Liver (tissue), 9 donors: ENCODE results near the gene COL19A1. TPM values are rescaled to one million over a fixed set of nuclear protein-coding genes. Genes with fewer than 3 reads are reported as not detected.

Experiments
- DNase-seq: peaks from one replicate; pipeline ENCODE4 v3.0.0-alpha.2; 2017; ENCODE audit warnings: low spot score
- H3K27ac ChIP-seq, 2 donors: one replicate each; pipeline ENCODE4 v1.7.0; 2013; ENCODE audit warnings: inconsistent platforms in 2 of 2, low read length in 2 of 2, control low read depth in 1 of 2, low read depth in 1 of 2, mild to moderate bottlenecking in 1 of 2
- H3K27me3 ChIP-seq, 4 donors: one replicate each; pipeline versions ENCODE4 v1.6.1 to v1.7.0; 2013; ENCODE audit warnings: low read length in 3 of 4, inconsistent platforms in 1 of 4, mild to moderate bottlenecking in 1 of 4, moderate library complexity in 1 of 4; ENCODE audit not compliant: control insufficient read depth in 4 of 4, insufficient read depth in 4 of 4
- H3K36me3 ChIP-seq, 4 donors: one replicate each; pipeline versions ENCODE4 v1.6.1 to v1.7.0; 2013; ENCODE audit warnings: low read length in 3 of 4, mild to moderate bottlenecking in 3 of 4, low read depth in 1 of 4, moderate library complexity in 1 of 4; ENCODE audit not compliant: control insufficient read depth in 4 of 4, insufficient read depth in 3 of 4
- H3K4me1 ChIP-seq, 4 donors: one replicate each; pipeline versions ENCODE4 v1.6.1 to v1.7.0; 2013; ENCODE audit warnings: low read length in 3 of 4, mild to moderate bottlenecking in 3 of 4, moderate library complexity in 1 of 4; ENCODE audit not compliant: control insufficient read depth in 4 of 4, insufficient read depth in 4 of 4
- H3K4me3 ChIP-seq, 3 donors: one replicate each; pipeline versions ENCODE4 v1.6.1 to v1.7.0; 2013; ENCODE audit warnings: low read length in 3 of 3, control low read depth in 1 of 3, low read depth in 1 of 3, mild to moderate bottlenecking in 1 of 3
- H3K9ac ChIP-seq, 2 donors: one replicate each; pipeline ENCODE4 v1.7.0; 2013; ENCODE audit warnings: low read length in 2 of 2, mild to moderate bottlenecking in 2 of 2, moderate library complexity in 2 of 2, control low read depth in 1 of 2, low read depth in 1 of 2
- H3K9me3 ChIP-seq, 4 donors: one replicate each; pipeline versions ENCODE4 v1.6.1 to v1.7.0; 2013; ENCODE audit warnings: low read length in 3 of 4; ENCODE audit not compliant: control insufficient read depth in 4 of 4
- EGR1 ChIP-seq, 2 donors: IDR thresholded peaks; 2 replicates each; pipeline ENCODE4 v1.6.1; 2016 to 2018; ENCODE audit warnings: antibody characterized with exemption in 2 of 2, low read depth in 2 of 2
- FOXA1 ChIP-seq: IDR thresholded peaks from 2 replicates; pipeline ENCODE4 v1.6.1; 2016; ENCODE audit warnings: antibody characterized with exemption
- FOXA2 ChIP-seq: IDR thresholded peaks from 2 replicates; pipeline ENCODE4 v1.6.1; 2016; ENCODE audit warnings: antibody characterized with exemption
- GABPA ChIP-seq, 2 donors: IDR thresholded peaks in 1 of 2; conservative IDR thresholded peaks in 1 of 2; 2 replicates each; pipeline ENCODE4 v1.6.1; 2016; ENCODE audit warnings: antibody characterized with exemption in 2 of 2, mild to moderate bottlenecking in 1 of 2, moderate library complexity in 1 of 2
- HNF4A ChIP-seq, 2 donors: conservative IDR thresholded peaks; 2 replicates each; pipeline ENCODE4 v1.6.1; 2016; ENCODE audit warnings: antibody characterized with exemption in 2 of 2, mild to moderate bottlenecking in 2 of 2
- HNF4G ChIP-seq: IDR thresholded peaks from 2 replicates; pipeline ENCODE4 v1.6.1; 2016; ENCODE audit warnings: antibody characterized with exemption
- JUND ChIP-seq, 2 donors: IDR thresholded peaks; 2 replicates each; pipeline ENCODE4 v1.6.1; 2016; ENCODE audit warnings: antibody characterized with exemption in 2 of 2
- NR2F2 ChIP-seq: IDR thresholded peaks from 2 replicates; pipeline ENCODE4 v1.6.1; 2016; ENCODE audit warnings: antibody characterized with exemption
- RAD21 ChIP-seq, 2 donors: IDR thresholded peaks; 2 replicates each; pipeline ENCODE4 v1.6.1; 2016; ENCODE audit warnings: antibody characterized with exemption in 2 of 2, mild to moderate bottlenecking in 2 of 2
- RXRA ChIP-seq, 2 donors: IDR thresholded peaks; 2 replicates each; pipeline ENCODE4 v1.6.1; 2017 to 2018; ENCODE audit warnings: antibody characterized with exemption in 2 of 2, mild to moderate bottlenecking in 1 of 2
- SP1 ChIP-seq: IDR thresholded peaks from 2 replicates; pipeline ENCODE4 v1.6.1; 2018; ENCODE audit warnings: antibody characterized with exemption, mild to moderate bottlenecking
- TAF1 ChIP-seq: conservative IDR thresholded peaks from 2 replicates; pipeline ENCODE4 v1.6.1; 2016; ENCODE audit warnings: antibody characterized with exemption, mild to moderate bottlenecking
- YY1 ChIP-seq: IDR thresholded peaks from 2 replicates; pipeline ENCODE4 v1.6.1; 2016; ENCODE audit warnings: antibody characterized with exemption, mild to moderate bottlenecking
- WGBS: extraction: QIAGEN DNeasy Blood & Tissue Kit; methylation state at CpG from one replicate; pipeline ENCODE4 v1.1.7; 2013; 5-methylcytosine and 5-hydroxymethylcytosine counted together
- polyA plus RNA-seq, 2 donors: library from polyadenylated mRNA; stranded (reverse) in 1 of 2; unstranded in 1 of 2; fragments of 200-250 nt in 1 of 2; fragments of >200 nt in 1 of 2; fragmentation: Nextera tagmentation in 1 of 2; extraction: Ambion mirVana in 1 of 2; gene quantifications; one replicate each; pipeline versions ENCODE4 v1.2.1 to v1.2.3, GENCODE V29; 2013 to 2015
- total RNA-seq, 2 donors: library from RNA; depleted of rRNA; stranded (reverse); fragments of >200 nt; gene quantifications; one replicate each; pipeline ENCODE4 v1.2.3, GENCODE V29; 2014
- TF ChIP-seq, protein P1 (sequence below): IDR thresholded peaks from 2 replicates; pipeline ENCODE4 v1.6.1; 2016; ENCODE audit warnings: antibody characterized with exemption
- TF ChIP-seq, protein P2 (sequence below): IDR thresholded peaks from 2 replicates; pipeline ENCODE4 v1.6.1; 2016; ENCODE audit warnings: antibody characterized with exemption
- TF ChIP-seq, protein P3 (sequence below): IDR thresholded peaks from 2 replicates; pipeline ENCODE4 v1.6.1; 2016; ENCODE audit warnings: antibody characterized with exemption, mild to moderate bottlenecking
- TF ChIP-seq, protein P4 (sequence below): IDR thresholded peaks from 2 replicates; pipeline ENCODE4 v1.6.1; 2016; ENCODE audit warnings: antibody characterized with exemption
- TF ChIP-seq, protein P5 (sequence below): fragments of 150-350 bp; IDR thresholded peaks from 2 replicates; pipeline ENCODE4 v1.5.1; 2017; ENCODE audit warnings: improper control_type of control experiment, low read depth, low read length; ENCODE audit not compliant: missing input control
- donor health status: healthy.
- donor health status: healthy.
- donor health status: healthy.
- donor health status: healthy.
- donor health status: healthy.

Gene COL19A1
- total RNA-seq: under 1 TPM; 0.25 to 0.51 TPM
- not detected for polyA plus RNA-seq

DNA sequence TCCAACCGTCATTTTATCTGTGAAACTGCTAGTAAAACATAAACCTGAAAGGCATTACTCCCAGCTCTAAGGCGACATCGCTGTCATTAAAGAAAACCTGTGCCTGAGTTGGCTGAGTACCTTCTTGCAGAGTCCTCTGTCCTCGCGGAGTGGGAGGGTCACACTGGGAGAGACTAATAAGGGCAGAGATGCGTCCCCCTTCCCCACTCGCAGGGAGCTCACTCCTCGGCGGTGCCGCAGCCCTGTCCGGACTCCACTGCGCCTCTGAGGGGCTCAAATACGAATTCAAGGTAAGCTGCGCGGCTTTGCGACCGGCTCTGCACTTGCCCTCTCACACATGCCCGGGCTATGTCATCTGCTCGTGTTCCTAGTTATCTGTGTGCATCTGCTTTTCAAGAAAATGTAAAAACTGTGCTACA lies at the start of gene COL19A1:
TSS of gene COL19A1 (plus strand) at position 206 of the 419 bp plus-strand sequence. CDS start 13,012 bp downstream, outside the sequence.
- Histone ChIP-seq H3K4me1 (peaks cover 2 to 17% (median 8%) of the 10 kb centered on the region in 4 donors), H3K36me3 (no peaks in the 10 kb centered on the region), H3K9me3 (no peaks in the 10 kb centered on the region), H3K27me3 (no peaks in the 10 kb centered on the region), H3K9ac (peak within 1 kb of the TSS; percentile 8 to 52), H3K27ac (peak within 1 kb of the TSS; percentile 52 to 53), H3K4me3 (peak within 1 kb of the TSS; percentile 30 to 70 (median 66))
- WGBS: 3% methylated on average over 19 of the region's 19 CpGs
- TF ChIP-seq HNF4A (conservative IDR thresholded peaks at IDR 0.05) (no peak), RXRA (IDR thresholded peaks at IDR 0.05) (no peak), FOXA2 (no peak), HNF4G (no peak), RAD21 (IDR thresholded peaks at IDR 0.05) (no peak), NR2F2 (no peak), FOXA1 (no peak), YY1 (no peak), JUND (IDR thresholded peaks at IDR 0.05) (no peak), TAF1 (no peak), GABPA (IDR thresholded peaks at IDR 0.05 in 1 of 2, conservative IDR thresholded peaks at IDR 0.05 in 1 of 2) (no peak), EGR1 (IDR thresholded peaks at IDR 0.05; ENCODE audit: low read depth in 2 of 2) (no peak), SP1 (no peak)
- TF ChIP-seq, protein P1, sequence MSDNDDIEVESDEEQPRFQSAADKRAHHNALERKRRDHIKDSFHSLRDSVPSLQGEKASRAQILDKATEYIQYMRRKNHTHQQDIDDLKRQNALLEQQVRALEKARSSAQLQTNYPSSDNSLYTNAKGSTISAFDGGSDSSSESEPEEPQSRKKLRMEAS: no peak
- TF ChIP-seq, protein P2, sequence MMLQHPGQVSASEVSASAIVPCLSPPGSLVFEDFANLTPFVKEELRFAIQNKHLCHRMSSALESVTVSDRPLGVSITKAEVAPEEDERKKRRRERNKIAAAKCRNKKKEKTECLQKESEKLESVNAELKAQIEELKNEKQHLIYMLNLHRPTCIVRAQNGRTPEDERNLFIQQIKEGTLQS: no peak
- TF ChIP-seq, protein P3, sequence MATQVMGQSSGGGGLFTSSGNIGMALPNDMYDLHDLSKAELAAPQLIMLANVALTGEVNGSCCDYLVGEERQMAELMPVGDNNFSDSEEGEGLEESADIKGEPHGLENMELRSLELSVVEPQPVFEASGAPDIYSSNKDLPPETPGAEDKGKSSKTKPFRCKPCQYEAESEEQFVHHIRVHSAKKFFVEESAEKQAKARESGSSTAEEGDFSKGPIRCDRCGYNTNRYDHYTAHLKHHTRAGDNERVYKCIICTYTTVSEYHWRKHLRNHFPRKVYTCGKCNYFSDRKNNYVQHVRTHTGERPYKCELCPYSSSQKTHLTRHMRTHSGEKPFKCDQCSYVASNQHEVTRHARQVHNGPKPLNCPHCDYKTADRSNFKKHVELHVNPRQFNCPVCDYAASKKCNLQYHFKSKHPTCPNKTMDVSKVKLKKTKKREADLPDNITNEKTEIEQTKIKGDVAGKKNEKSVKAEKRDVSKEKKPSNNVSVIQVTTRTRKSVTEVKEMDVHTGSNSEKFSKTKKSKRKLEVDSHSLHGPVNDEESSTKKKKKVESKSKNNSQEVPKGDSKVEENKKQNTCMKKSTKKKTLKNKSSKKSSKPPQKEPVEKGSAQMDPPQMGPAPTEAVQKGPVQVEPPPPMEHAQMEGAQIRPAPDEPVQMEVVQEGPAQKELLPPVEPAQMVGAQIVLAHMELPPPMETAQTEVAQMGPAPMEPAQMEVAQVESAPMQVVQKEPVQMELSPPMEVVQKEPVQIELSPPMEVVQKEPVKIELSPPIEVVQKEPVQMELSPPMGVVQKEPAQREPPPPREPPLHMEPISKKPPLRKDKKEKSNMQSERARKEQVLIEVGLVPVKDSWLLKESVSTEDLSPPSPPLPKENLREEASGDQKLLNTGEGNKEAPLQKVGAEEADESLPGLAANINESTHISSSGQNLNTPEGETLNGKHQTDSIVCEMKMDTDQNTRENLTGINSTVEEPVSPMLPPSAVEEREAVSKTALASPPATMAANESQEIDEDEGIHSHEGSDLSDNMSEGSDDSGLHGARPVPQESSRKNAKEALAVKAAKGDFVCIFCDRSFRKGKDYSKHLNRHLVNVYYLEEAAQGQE: no peak
- TF ChIP-seq, protein P4, sequence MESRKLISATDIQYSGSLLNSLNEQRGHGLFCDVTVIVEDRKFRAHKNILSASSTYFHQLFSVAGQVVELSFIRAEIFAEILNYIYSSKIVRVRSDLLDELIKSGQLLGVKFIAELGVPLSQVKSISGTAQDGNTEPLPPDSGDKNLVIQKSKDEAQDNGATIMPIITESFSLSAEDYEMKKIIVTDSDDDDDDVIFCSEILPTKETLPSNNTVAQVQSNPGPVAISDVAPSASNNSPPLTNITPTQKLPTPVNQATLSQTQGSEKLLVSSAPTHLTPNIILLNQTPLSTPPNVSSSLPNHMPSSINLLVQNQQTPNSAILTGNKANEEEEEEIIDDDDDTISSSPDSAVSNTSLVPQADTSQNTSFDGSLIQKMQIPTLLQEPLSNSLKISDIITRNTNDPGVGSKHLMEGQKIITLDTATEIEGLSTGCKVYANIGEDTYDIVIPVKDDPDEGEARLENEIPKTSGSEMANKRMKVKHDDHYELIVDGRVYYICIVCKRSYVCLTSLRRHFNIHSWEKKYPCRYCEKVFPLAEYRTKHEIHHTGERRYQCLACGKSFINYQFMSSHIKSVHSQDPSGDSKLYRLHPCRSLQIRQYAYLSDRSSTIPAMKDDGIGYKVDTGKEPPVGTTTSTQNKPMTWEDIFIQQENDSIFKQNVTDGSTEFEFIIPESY: no peak
- TF ChIP-seq, protein P5, sequence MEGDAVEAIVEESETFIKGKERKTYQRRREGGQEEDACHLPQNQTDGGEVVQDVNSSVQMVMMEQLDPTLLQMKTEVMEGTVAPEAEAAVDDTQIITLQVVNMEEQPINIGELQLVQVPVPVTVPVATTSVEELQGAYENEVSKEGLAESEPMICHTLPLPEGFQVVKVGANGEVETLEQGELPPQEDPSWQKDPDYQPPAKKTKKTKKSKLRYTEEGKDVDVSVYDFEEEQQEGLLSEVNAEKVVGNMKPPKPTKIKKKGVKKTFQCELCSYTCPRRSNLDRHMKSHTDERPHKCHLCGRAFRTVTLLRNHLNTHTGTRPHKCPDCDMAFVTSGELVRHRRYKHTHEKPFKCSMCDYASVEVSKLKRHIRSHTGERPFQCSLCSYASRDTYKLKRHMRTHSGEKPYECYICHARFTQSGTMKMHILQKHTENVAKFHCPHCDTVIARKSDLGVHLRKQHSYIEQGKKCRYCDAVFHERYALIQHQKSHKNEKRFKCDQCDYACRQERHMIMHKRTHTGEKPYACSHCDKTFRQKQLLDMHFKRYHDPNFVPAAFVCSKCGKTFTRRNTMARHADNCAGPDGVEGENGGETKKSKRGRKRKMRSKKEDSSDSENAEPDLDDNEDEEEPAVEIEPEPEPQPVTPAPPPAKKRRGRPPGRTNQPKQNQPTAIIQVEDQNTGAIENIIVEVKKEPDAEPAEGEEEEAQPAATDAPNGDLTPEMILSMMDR: no peak
- no peak for DNase-seq
